Activated CD4-positive, alpha-beta T cell treated with anti-CD3 and anti-CD28 coated beads, Interleukin-2, amount 10 ng/mL, durations not matched to agents 24 days and 14 days (primary cell): ENCODE measurements around the gene G6PC1. TPM values are rescaled to one million over a fixed set of nuclear protein-coding genes. Genes with fewer than 3 reads are reported as not detected.
"Not testable (repeated sequence)": the region's sequence is repeated elsewhere in the genome, so short reads cannot be mapped to it uniquely, and the experiment has no call there.

ENCODE experiments used
- DNase-seq: peaks from one replicate; pipeline ENCODE4 v3.0.0; 2022
- H3K27ac Mint-ChIP-seq: one replicate; pipeline ENCODE4 v1.8.0; 2022; ENCODE audit warnings: mild to moderate bottlenecking, mixed read lengths
- H3K27me3 Mint-ChIP-seq: one replicate; pipeline ENCODE4 v1.8.0; 2022; ENCODE audit warnings: mixed read lengths
- H3K36me3 Mint-ChIP-seq: one replicate; pipeline ENCODE4 v1.8.0; 2022; ENCODE audit warnings: low read depth, mild to moderate bottlenecking, mixed read lengths
- H3K4me1 Mint-ChIP-seq: one replicate; pipeline ENCODE4 v1.8.0; 2021; ENCODE audit warnings: mixed read lengths
- H3K4me3 Mint-ChIP-seq: one replicate; pipeline ENCODE4 v1.8.0; 2022; ENCODE audit warnings: mild to moderate bottlenecking, moderate library complexity, mixed read lengths
- H3K9me3 Mint-ChIP-seq: one replicate; pipeline ENCODE4 v1.8.0; 2021; ENCODE audit warnings: mixed read lengths
- intact Hi-C: fragments of 100-400 bp; cut with micrococcal nuclease; formaldehyde crosslinking; loops from one replicate; pipeline ENCODE4 v1.15.1; 2023
- total RNA-seq: library from RNA; stranded (reverse); gene quantifications from 2 replicates; pipeline ENCODE4 v1.2.3, GENCODE V29; 2022

G6PC1 gene
- not detected in 2 replicates for total RNA-seq

DNA sequence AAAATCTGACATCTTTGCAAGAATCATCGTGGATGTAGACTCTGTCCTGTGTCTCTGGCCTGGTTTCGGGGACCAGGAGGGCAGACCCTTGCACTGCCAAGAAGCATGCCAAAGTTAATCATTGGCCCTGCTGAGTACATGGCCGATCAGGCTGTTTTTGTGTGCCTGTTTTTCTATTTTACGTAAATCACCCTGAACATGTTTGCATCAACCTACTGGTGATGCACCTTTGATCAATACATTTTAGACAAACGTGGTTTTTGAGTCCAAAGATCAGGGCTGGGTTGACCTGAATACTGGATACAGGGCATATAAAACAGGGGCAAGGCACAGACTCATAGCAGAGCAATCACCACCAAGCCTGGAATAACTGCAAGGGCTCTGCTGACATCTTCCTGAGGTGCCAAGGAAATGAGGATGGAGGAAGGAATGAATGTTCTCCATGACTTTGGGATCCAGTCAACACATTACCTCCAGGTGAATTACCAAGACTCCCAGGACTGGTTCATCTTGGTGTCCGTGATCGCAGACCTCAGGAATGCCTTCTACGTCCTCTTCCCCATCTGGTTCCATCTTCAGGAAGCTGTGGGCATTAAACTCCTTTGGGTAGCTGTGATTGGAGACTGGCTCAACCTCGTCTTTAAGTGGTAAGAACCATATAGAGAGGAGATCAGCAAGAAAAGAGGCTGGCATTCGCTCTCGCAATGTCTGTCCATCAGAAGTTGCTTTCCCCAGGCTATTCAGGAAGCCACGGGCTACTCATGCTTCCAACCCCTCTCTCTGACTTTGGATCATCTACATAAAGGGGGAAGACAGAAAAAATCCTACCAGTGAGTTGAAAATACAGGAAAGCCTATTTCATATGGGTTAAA lies at the start of gene G6PC1:
Gene G6PC1 (plus strand): TSS at position 340 of the 872 bp plus-strand sequence. CDS start 78 bp downstream, at position 418.
- H3K27me3 Mint-ChIP-seq = peaks cover 8% of the 10 kb centered on the region
- no peaks in the 10 kb centered on the region for H3K9me3 Mint-ChIP-seq
- no peak within 1 kb of the TSS for H3K27ac Mint-ChIP-seq
- H3K4me1 Mint-ChIP-seq = no peaks in the 10 kb centered on the region
- intact Hi-C loops = no loop called here
- DNase-seq = no peak
- H3K4me3 Mint-ChIP-seq = no peak within 1 kb of the TSS
- no peaks in the 10 kb centered on the region for H3K36me3 Mint-ChIP-seq

DNA sequence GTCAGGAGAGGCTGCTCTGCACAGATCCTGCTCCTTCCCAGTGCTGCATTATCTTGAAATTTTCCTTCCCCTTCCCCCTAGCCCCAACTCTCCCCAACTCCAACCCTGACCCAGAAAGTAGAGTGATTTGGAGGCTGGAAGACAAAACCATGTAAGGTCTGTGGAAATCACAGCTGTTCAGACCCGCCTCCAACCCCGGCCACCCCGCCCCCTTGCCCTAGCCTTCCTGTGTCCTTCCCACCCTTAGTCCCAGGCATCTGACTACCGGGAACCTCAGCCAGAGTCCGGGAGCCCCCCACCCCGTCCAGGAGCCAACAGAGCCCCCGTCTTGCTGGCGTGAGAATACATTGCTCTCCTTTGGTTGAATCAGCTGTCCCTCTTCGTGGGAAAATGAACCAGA lies 49.6 kb upstream of the G6PC1 start, which contains the start of gene AOC3:
Gene AOC3 (plus strand): TSS at position 246 of the 400 bp plus-strand sequence. CDS start 145 bp downstream, at position 391.
- DNase-seq = no peak
- Mint-ChIP-seq H3K27ac (no peak within 1 kb of the TSS), H3K27me3 (no peaks in the 10 kb centered on the region), H3K4me3 (no peak within 1 kb of the TSS), H3K9me3 (no peaks in the 10 kb centered on the region), H3K4me1 (peaks cover 6% of the 10 kb centered on the region), H3K36me3 (peaks cover 4% of the 10 kb centered on the region)
- intact Hi-C loops = no loop called here

DNA sequence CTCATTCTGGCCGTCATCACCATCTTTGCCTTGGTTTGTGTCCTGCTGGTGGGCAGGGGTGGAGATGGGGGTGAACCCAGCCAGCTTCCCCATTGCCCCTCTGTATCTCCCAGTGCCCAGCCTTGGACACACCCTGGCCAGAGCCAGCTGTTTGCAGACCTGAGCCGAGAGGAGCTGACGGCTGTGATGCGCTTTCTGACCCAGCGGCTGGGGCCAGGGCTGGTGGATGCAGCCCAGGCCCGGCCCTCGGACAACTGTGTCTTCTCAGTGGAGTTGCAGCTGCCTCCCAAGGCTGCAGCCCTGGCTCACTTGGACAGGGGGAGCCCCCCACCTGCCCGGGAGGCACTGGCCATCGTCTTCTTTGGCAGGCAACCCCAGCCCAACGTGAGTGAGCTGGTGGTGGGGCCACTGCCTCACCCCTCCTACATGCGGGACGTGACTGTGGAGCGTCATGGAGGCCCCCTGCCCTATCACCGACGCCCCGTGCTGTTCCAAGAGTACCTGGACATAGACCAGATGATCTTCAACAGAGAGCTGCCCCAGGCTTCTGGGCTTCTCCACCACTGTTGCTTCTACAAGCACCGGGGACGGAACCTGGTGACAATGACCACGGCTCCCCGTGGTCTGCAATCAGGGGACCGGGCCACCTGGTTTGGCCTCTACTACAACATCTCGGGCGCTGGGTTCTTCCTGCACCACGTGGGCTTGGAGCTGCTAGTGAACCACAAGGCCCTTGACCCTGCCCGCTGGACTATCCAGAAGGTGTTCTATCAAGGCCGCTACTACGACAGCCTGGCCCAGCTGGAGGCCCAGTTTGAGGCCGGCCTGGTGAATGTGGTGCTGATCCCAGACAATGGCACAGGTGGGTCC lies 49.0 kb upstream of the G6PC1 start:
- H3K27me3 Mint-ChIP-seq, intact Hi-C loops, H3K4me1 Mint-ChIP-seq, H3K36me3 Mint-ChIP-seq, H3K27ac Mint-ChIP-seq, H3K9me3 Mint-ChIP-seq, H3K4me3 Mint-ChIP-seq, DNase-seq: not testable (repeated sequence)

DNA sequence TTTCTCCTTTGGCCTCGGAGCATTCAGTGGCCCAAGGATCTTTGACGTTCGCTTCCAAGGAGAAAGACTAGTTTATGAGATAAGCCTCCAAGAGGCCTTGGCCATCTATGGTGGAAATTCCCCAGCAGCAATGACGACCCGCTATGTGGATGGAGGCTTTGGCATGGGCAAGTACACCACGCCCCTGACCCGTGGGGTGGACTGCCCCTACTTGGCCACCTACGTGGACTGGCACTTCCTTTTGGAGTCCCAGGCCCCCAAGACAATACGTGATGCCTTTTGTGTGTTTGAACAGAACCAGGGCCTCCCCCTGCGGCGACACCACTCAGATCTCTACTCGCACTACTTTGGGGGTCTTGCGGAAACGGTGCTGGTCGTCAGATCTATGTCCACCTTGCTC lies 48.2 kb upstream of the G6PC1 start:
- H3K27ac Mint-ChIP-seq = no peak overlapping the region

DNA sequence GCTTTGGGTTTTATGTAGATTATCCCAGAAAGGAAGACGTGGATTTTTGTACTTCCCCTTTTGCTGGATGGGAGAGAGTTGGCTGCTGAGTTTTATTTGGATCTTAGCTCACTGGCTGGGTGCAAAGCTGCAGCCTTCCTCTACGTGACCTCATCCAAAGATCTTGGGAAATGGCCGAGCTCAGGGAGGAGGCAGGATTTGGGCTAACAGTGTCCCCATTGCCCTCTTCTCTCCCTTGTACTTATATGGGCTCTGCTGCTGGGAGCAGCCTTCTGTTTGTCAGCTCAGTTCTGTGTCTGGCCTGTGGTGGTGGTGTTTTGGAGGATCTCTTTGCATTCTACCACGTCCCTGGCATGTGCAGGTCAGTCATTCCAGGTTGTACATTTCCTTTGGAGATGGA lies 47.6 kb upstream of the G6PC1 start:
- Mint-ChIP-seq H3K27ac (no peak overlapping the region), H3K27me3 (no peaks in the 10 kb centered on the region), H3K4me3 (no peak overlapping the region), H3K4me1 (peaks cover 3% of the 10 kb centered on the region), H3K36me3 (no peaks in the 10 kb centered on the region), H3K9me3 (no peaks in the 10 kb centered on the region)
- DNase-seq = no peak
- intact Hi-C loops = no loop called here

More for the DNA sequence above, 48.2 kb upstream of the G6PC1 start:
- H3K36me3 Mint-ChIP-seq = no peaks in the 10 kb centered on the region
- H3K27me3 Mint-ChIP-seq = no peaks in the 10 kb centered on the region
- no peak overlapping the region for H3K4me3 Mint-ChIP-seq
- no peak for DNase-seq
- intact Hi-C loops = no loop called here
- H3K9me3 Mint-ChIP-seq = no peaks in the 10 kb centered on the region
- peaks cover 3% of the 10 kb centered on the region for H3K4me1 Mint-ChIP-seq

DNA sequence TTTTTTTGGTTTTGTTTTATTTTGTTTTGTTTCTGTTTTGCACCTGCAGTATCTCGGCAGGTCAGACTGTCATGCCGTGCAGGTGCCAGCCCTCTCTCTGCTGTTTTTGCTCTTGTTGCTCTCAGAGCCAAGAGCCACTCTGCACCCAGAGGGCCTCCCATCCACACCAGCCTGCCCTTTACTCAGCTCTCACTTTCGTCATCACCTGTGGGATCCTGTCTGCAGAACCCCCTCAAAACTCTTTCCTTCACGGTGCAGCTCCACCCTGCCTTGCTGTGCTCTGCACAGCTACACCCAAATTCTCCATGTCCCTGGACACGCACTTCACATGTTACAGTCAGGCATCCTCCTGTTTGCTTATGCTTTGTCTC lies 47.0 kb upstream of the G6PC1 start:
- H3K27ac Mint-ChIP-seq = no peak overlapping the region
- H3K27me3 Mint-ChIP-seq = no peaks in the 10 kb centered on the region
- H3K36me3 Mint-ChIP-seq = no peaks in the 10 kb centered on the region
- H3K4me3 Mint-ChIP-seq = no peak overlapping the region
- peaks cover 3% of the 10 kb centered on the region for H3K4me1 Mint-ChIP-seq
- no peak for DNase-seq
- intact Hi-C loops = no loop called here
- H3K9me3 Mint-ChIP-seq = no peaks in the 10 kb centered on the region

DNA sequence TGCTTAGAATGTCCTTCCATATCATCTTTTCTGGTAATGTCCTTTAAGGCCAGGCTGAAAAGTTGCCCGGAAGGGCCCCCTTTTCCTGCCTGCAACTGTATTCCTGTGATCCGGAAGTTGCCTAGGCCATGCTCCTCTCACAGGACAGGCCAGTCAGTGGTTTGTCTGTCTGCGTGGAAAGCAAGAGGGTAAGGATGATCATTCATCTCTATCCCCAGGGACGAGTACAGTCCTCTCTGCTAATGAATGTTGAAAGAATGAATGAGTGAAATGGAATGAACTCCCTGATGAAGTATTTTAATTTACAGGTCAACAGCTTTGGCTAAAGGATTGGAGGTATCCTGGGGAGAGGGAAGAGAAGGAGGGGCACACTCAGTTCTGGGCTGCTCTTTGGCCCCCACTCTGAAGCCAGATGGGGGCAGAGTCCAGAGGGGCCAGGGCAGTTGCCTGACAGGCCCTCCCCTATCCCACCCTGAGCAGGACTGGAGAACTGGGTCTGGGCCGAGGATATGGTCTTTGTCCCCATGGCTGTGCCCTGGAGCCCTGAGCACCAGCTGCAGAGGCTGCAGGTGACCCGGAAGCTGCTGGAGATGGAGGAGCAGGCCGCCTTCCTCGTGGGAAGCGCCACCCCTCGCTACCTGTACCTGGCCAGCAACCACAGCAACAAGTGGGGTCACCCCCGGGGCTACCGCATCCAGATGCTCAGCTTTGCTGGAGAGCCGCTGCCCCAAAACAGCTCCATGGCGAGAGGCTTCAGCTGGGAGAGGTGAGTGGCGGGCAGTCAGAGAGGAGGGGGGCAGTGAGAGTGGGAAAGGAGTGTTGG lies 46.4 kb upstream of the G6PC1 start:
- no peak for DNase-seq
- H3K9me3 Mint-ChIP-seq = no peaks in the 10 kb centered on the region
- H3K27me3 Mint-ChIP-seq = no peaks in the 10 kb centered on the region
- H3K27ac Mint-ChIP-seq = no peak overlapping the region
- H3K4me1 Mint-ChIP-seq = peaks cover 3% of the 10 kb centered on the region
- intact Hi-C loops = no loop called here
- no peak overlapping the region for H3K4me3 Mint-ChIP-seq
- H3K36me3 Mint-ChIP-seq = no peaks in the 10 kb centered on the region

DNA sequence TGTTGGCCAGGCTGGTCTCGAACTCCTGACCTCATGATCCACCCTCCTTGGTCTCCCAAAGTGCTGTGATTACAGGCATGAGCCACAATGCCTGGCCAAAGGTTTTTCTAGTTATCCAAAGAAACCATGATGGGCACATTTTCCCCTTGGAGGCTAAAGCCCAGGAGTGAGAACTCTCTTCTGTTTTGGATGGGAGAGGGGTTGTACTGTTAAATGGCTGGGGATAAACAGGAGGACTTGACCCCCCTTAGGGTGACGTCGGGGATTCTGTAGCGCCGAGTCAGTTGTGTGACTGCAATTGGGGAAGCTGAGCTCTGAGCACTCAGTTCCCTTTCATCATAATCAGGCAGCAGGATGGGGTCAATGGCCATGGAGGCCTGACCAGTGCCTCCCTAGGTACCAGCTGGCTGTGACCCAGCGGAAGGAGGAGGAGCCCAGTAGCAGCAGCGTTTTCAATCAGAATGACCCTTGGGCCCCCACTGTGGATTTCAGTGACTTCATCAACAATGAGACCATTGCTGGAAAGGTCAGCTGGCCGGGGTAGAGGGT lies 45.5 kb upstream of the G6PC1 start:
- Mint-ChIP-seq H3K27me3 (no peaks in the 10 kb centered on the region), H3K36me3 (no peaks in the 10 kb centered on the region), H3K27ac (no peak overlapping the region), H3K9me3 (no peaks in the 10 kb centered on the region), H3K4me1 (peaks cover 2% of the 10 kb centered on the region), H3K4me3 (no peak overlapping the region)
- intact Hi-C loops = no loop called here
- no peak for DNase-seq

DNA sequence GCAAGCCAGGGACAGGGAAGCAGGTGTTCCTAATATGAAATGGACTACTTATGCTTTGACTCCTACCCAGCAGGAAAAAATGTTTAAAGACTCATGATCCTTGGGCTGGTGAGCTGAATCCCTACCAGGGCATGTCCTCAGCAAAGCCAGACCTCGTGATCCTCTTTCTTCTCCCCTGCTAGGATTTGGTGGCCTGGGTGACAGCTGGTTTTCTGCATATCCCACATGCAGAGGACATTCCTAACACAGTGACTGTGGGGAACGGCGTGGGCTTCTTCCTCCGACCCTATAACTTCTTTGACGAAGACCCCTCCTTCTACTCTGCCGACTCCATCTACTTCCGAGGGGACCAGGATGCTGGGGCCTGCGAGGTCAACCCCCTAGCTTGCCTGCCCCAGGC lies 44.5 kb upstream of the G6PC1 start:
- H3K27ac Mint-ChIP-seq, H3K27me3 Mint-ChIP-seq, DNase-seq, intact Hi-C loops, H3K4me3 Mint-ChIP-seq, H3K36me3 Mint-ChIP-seq, H3K4me1 Mint-ChIP-seq, H3K9me3 Mint-ChIP-seq: not testable (repeated sequence)

DNA sequence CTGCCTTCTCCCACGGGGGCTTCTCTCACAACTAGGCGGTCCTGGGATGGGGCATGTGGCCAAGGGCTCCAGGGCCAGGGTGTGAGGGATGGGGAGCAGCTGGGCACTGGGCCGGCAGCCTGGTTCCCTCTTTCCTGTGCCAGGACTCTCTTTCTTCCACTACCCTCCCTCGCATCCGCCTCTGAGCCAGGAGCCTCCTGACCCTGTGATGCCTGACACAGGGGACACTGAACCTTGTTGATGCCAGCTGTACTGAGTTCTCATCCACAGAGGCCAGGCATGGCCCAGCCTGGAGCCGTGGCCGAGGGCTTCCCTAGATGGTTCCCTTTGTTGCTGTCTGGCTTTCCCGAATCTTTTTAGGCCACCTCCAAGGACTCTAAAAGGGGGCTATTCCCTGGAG lies 44.1 kb upstream of the G6PC1 start:
- H3K4me1 Mint-ChIP-seq, DNase-seq, H3K9me3 Mint-ChIP-seq, intact Hi-C loops, H3K4me3 Mint-ChIP-seq, H3K36me3 Mint-ChIP-seq, H3K27me3 Mint-ChIP-seq, H3K27ac Mint-ChIP-seq: not testable (repeated sequence)

DNA sequence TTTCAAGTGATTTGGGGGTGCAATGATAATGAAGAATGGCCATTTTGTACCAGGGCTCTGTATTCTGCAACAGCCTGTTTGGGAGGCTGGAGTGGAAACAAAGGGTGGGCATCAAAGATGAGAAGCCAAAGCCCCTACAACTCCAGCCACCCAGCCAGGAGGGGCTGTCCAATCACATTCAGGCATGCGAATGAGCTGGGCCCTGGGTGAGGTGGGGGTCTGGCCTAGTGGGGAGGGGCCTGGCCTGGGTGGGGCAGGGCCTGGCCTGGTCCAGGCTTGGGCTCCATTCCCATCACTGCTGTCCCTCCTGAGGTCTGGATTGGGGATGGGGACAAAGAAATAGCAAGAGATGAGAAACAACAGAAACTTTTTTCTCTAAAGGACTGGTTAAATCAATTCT lies 43.2 kb upstream of the G6PC1 start:
- Mint-ChIP-seq H3K4me3 (no peak overlapping the region), H3K9me3 (no peaks in the 10 kb centered on the region), H3K27me3 (no peaks in the 10 kb centered on the region), H3K4me1 (no peaks in the 10 kb centered on the region), H3K36me3 (no peaks in the 10 kb centered on the region), H3K27ac (no peak overlapping the region)
- no peak for DNase-seq
- intact Hi-C loops = no loop called here

DNA sequence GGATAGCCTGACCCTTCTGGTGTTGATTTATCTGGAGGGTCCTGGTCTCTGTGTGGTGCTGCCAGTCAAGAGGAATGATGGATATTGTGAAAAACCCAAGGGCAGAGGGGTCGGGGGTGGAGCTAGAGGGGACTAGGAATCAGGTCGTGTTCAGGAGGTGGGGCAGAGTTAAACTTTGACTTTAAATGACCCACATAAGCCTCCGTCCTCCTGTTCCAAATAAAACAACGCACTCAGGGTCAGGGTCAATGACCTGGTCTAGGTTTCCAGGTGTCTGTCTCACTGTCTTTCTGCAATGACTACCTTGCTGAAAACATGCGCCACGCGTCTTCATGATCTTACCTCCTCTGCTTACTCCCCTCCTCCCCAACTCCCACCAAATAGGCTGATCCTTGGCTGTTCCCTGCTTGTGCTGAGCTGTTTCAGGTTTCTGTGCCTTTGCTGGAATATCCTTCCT lies 34.9 kb upstream of the G6PC1 start:
- intact Hi-C loops = no loop called here
- Mint-ChIP-seq H3K27me3 (peaks cover 8% of the 10 kb centered on the region), H3K27ac (no peak overlapping the region), H3K36me3 (no peaks in the 10 kb centered on the region), H3K4me3 (no peak overlapping the region), H3K4me1 (no peaks in the 10 kb centered on the region), H3K9me3 (no peaks in the 10 kb centered on the region)
- DNase-seq = no peak

DNA sequence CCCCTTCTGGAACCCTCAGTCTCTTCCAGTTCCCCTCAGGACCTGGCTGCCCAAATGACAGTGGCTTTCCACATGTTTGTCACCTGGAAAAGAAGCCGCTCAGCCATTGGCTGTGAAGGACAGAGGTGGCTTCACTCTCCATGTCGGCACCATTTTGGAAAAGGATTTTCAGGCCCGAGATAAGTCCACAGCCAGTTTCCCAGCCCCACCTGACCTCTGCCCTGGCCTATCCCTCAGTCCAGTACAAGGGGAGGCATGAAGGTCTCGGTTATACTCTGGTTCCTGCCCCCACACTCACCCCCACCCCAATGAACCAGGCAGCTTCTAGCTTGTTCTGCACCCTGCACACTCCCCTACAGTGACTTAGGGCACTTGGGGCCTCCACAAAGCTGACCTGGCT lies 34.4 kb upstream of the G6PC1 start:
- Mint-ChIP-seq H3K9me3 (no peaks in the 10 kb centered on the region), H3K27me3 (peaks cover 8% of the 10 kb centered on the region), H3K4me3 (no peak overlapping the region), H3K4me1 (no peaks in the 10 kb centered on the region), H3K36me3 (no peaks in the 10 kb centered on the region), H3K27ac (no peak overlapping the region)
- DNase-seq = no peak
- intact Hi-C loops = no loop called here
